ENCODE measurements around the gene PROC.

The PROC gene

GRCh38 chr2:127419112-127419430 is 844 bp downstream of the PROC start:
- H3K4me2 ChIP-seq (ENCODE audit: low read length), result no peak overlapping the region
- H3K27me3 ChIP-seq (ENCODE audit: control insufficient read depth, insufficient read depth, low read length), result peaks cover 25% of the 10 kb centered on the region
- peaks cover 33% of the 10 kb centered on the region for H3K4me1 ChIP-seq (ENCODE audit: control insufficient read depth, insufficient read depth, low read length)
- no peaks in the 10 kb centered on the region for H3K36me3 ChIP-seq (ENCODE audit: insufficient read depth, low read length)
- H3K4me3 ChIP-seq (ENCODE audit: low read length), result no peak overlapping the region
- H3K9ac ChIP-seq (ENCODE audit: low read depth, low read length), result no peak overlapping the region
- H3K9me3 ChIP-seq (replicated peaks; ENCODE audit: low read length), result no peaks in the 10 kb centered on the region

- no peak overlapping the region for H3K4me3 ChIP-seq (ENCODE audit: low read length)
- no peak overlapping the region for H3K4me2 ChIP-seq (ENCODE audit: low read length)
- H3K36me3 ChIP-seq (ENCODE audit: insufficient read depth, low read length), result no peaks in the 10 kb centered on the region
- H3K9ac ChIP-seq (ENCODE audit: low read depth, low read length), result no peak overlapping the region
- no peaks in the 10 kb centered on the region for H3K9me3 ChIP-seq (replicated peaks; ENCODE audit: low read length)
- peaks cover 28% of the 10 kb centered on the region for H3K4me1 ChIP-seq (ENCODE audit: control insufficient read depth, insufficient read depth, low read length)
- peaks cover 25% of the 10 kb centered on the region for H3K27me3 ChIP-seq (ENCODE audit: control insufficient read depth, insufficient read depth, low read length)
These were observed 1.3 kb downstream of the PROC start for GRCh38 chr2:127419448-127420038.

GRCh38 chr2:127420039-127420864 is 2.0 kb downstream of the PROC start:
- Histone ChIP-seq H3K9ac (ENCODE audit: low read depth, low read length) (no peak overlapping the region), H3K9me3 (replicated peaks; ENCODE audit: low read length) (no peaks in the 10 kb centered on the region), H3K4me1 (ENCODE audit: control insufficient read depth, insufficient read depth, low read length) (peaks cover 21% of the 10 kb centered on the region), H3K4me3 (ENCODE audit: low read length) (no peak overlapping the region), H3K4me2 (ENCODE audit: low read length) (no peak overlapping the region), H3K27me3 (ENCODE audit: control insufficient read depth, insufficient read depth, low read length) (peaks cover 25% of the 10 kb centered on the region), H3K36me3 (ENCODE audit: insufficient read depth, low read length) (no peaks in the 10 kb centered on the region)

- no peaks in the 10 kb centered on the region for H3K9me3 ChIP-seq (replicated peaks; ENCODE audit: low read length)
- no peaks in the 10 kb centered on the region for H3K36me3 ChIP-seq (ENCODE audit: insufficient read depth, low read length)
- no peak overlapping the region for H3K4me3 ChIP-seq (ENCODE audit: low read length)
- H3K27me3 ChIP-seq (ENCODE audit: control insufficient read depth, insufficient read depth, low read length), result peaks cover 25% of the 10 kb centered on the region
- H3K4me2 ChIP-seq (ENCODE audit: low read length), result no peak overlapping the region
- peaks cover 11% of the 10 kb centered on the region for H3K4me1 ChIP-seq (ENCODE audit: control insufficient read depth, insufficient read depth, low read length)
- no peak overlapping the region for H3K9ac ChIP-seq (ENCODE audit: low read depth, low read length)
These were observed 3.0 kb downstream of the PROC start for GRCh38 chr2:127421116-127421800.

GRCh38 chr2:127421871-127422558 is 3.8 kb downstream of the PROC start:
- Histone ChIP-seq H3K9ac (ENCODE audit: low read depth, low read length) (no peak overlapping the region), H3K4me1 (ENCODE audit: control insufficient read depth, insufficient read depth, low read length) (peaks cover 3% of the 10 kb centered on the region), H3K4me3 (ENCODE audit: low read length) (no peak overlapping the region), H3K36me3 (ENCODE audit: insufficient read depth, low read length) (no peaks in the 10 kb centered on the region), H3K4me2 (ENCODE audit: low read length) (no peak overlapping the region), H3K9me3 (replicated peaks; ENCODE audit: low read length) (no peaks in the 10 kb centered on the region), H3K27me3 (ENCODE audit: control insufficient read depth, insufficient read depth, low read length) (peaks cover 25% of the 10 kb centered on the region)

GRCh38 chr2:127422559-127423477 is 4.6 kb downstream of the PROC start:
- peak overlapping the region; percentile 86 for H3K4me2 ChIP-seq (ENCODE audit: low read length)
- no peaks in the 10 kb centered on the region for H3K9me3 ChIP-seq (replicated peaks; ENCODE audit: low read length)
- no peak overlapping the region for H3K9ac ChIP-seq (ENCODE audit: low read depth, low read length)
- peaks cover 3% of the 10 kb centered on the region for H3K4me1 ChIP-seq (ENCODE audit: control insufficient read depth, insufficient read depth, low read length)
- peaks cover 25% of the 10 kb centered on the region for H3K27me3 ChIP-seq (ENCODE audit: control insufficient read depth, insufficient read depth, low read length)
- H3K36me3 ChIP-seq (ENCODE audit: insufficient read depth, low read length), result no peaks in the 10 kb centered on the region
- peak overlapping the region; percentile 64 for H3K4me3 ChIP-seq (ENCODE audit: low read length)

- H3K4me3 ChIP-seq (ENCODE audit: low read length), result peak overlapping the region; percentile 64
- H3K9me3 ChIP-seq (replicated peaks; ENCODE audit: low read length), result no peaks in the 10 kb centered on the region
- no peak overlapping the region for H3K9ac ChIP-seq (ENCODE audit: low read depth, low read length)
- H3K27me3 ChIP-seq (ENCODE audit: control insufficient read depth, insufficient read depth, low read length), result peaks cover 25% of the 10 kb centered on the region
- H3K4me2 ChIP-seq (ENCODE audit: low read length), result peak overlapping the region; percentile 86
- peaks cover 3% of the 10 kb centered on the region for H3K4me1 ChIP-seq (ENCODE audit: control insufficient read depth, insufficient read depth, low read length)
- H3K36me3 ChIP-seq (ENCODE audit: insufficient read depth, low read length), result no peaks in the 10 kb centered on the region
These were observed 5.2 kb downstream of the PROC start for GRCh38 chr2:127423478-127423843.

- Histone ChIP-seq H3K4me2 (ENCODE audit: low read length) (peak overlapping the region; percentile 86), H3K9me3 (replicated peaks; ENCODE audit: low read length) (no peaks in the 10 kb centered on the region), H3K27me3 (ENCODE audit: control insufficient read depth, insufficient read depth, low read length) (peaks cover 25% of the 10 kb centered on the region), H3K4me1 (ENCODE audit: control insufficient read depth, insufficient read depth, low read length) (peaks cover 3% of the 10 kb centered on the region), H3K4me3 (ENCODE audit: low read length) (peak overlapping the region; percentile 64), H3K9ac (ENCODE audit: low read depth, low read length) (no peak overlapping the region), H3K36me3 (ENCODE audit: insufficient read depth, low read length) (no peaks in the 10 kb centered on the region)
These were observed 5.7 kb downstream of the PROC start for GRCh38 chr2:127423880-127424279.

- H3K36me3 ChIP-seq (ENCODE audit: insufficient read depth, low read length), result no peaks in the 10 kb centered on the region
- H3K4me2 ChIP-seq (ENCODE audit: low read length), result no peak overlapping the region
- H3K9me3 ChIP-seq (replicated peaks; ENCODE audit: low read length), result no peaks in the 10 kb centered on the region
- H3K9ac ChIP-seq (ENCODE audit: low read depth, low read length), result no peak overlapping the region
- H3K27me3 ChIP-seq (ENCODE audit: control insufficient read depth, insufficient read depth, low read length), result peaks cover 25% of the 10 kb centered on the region
- H3K4me1 ChIP-seq (ENCODE audit: control insufficient read depth, insufficient read depth, low read length), result peaks cover 3% of the 10 kb centered on the region
- no peak overlapping the region for H3K4me3 ChIP-seq (ENCODE audit: low read length)
These were observed 6.6 kb downstream of the PROC start for GRCh38 chr2:127424598-127425520.
